GM12878 (cell line): ENCODE measurements around the gene SLC35A2. TPM values are rescaled to one million over a fixed set of nuclear protein-coding genes. Genes with fewer than 3 reads are reported as not detected.

ENCODE experiments used
- ASH2L ChIP-seq: fragments of 300-600, 200-600 bp; sonication (generic); IDR thresholded peaks from 2 replicates; pipeline ENCODE4 v1.6.1; 2017; ENCODE audit warnings: low read depth, mild to moderate bottlenecking, borderline replicate concordance
- ATF2 ChIP-seq: IDR thresholded peaks from 2 replicates; pipeline ENCODE4 v1.6.1; 2012; ENCODE audit warnings: low read length, inconsistent platforms
- BHLHE40 ChIP-seq, 2 experiments: fragments of 450-650 bp in 1 of 2; IDR thresholded peaks; 2 replicates each; pipeline ENCODE4 v1.6.1; 2011 to 2017; ENCODE audit warnings: low read depth in 2 of 2, borderline replicate concordance in 1 of 2, improper control_type of control experiment in 1 of 2, low read length in 1 of 2, mild to moderate bottlenecking in 1 of 2
- BMI1 ChIP-seq: fragments of 450-650 bp; IDR thresholded peaks from 2 replicates; pipeline ENCODE4 v1.6.1; 2016; ENCODE audit warnings: mild to moderate bottlenecking, moderate library complexity, borderline replicate concordance
- CHD1 ChIP-seq: IDR thresholded peaks from 2 replicates; pipeline ENCODE4 v1.6.1; 2012; ENCODE audit warnings: low read depth, low read length, improper control_type of control experiment
- CTCF ChIP-seq, 3 experiments: IDR thresholded peaks in 2 of 3; conservative IDR thresholded peaks in 1 of 3; 2 replicates each; pipeline ENCODE4 v1.5.1; 2011; ENCODE audit warnings: low read depth in 3 of 3, low read length in 3 of 3, mild to moderate bottlenecking in 3 of 3, control low read depth in 2 of 3, moderate library complexity in 2 of 3, inconsistent platforms in 1 of 3, mixed read lengths in 1 of 3; ENCODE audit not compliant: control insufficient read depth in 2 of 3, insufficient read depth in 1 of 3; ENCODE audit errors: extremely low read depth in 1 of 3
- EED ChIP-seq: sonication (generic); IDR thresholded peaks from 2 replicates; pipeline ENCODE4 v1.6.1; 2016; ENCODE audit warnings: antibody characterized with exemption, low read depth
- ETV6 ChIP-seq, 2 experiments: fragments of 450-650 bp in 1 of 2; IDR thresholded peaks in 1 of 2; conservative IDR thresholded peaks in 1 of 2; 2 replicates each; pipeline ENCODE4 v1.6.1; 2014; ENCODE audit warnings: antibody characterized with exemption in 1 of 2, borderline replicate concordance in 1 of 2, low read depth in 1 of 2, mild to moderate bottlenecking in 1 of 2, moderate library complexity in 1 of 2
- IKZF1 ChIP-seq: fragments of 450-650 bp; conservative IDR thresholded peaks from 2 replicates; pipeline ENCODE4 v1.6.1; 2017; ENCODE audit warnings: antibody characterized with exemption, mild to moderate bottlenecking
- MAX ChIP-seq: IDR thresholded peaks from 2 replicates; pipeline ENCODE4 v1.6.1; 2012; ENCODE audit warnings: low read depth, low read length, improper control_type of control experiment
- MEF2A ChIP-seq: IDR thresholded peaks from 2 replicates; pipeline ENCODE4 v1.6.1; 2011; ENCODE audit warnings: low read depth, mild to moderate bottlenecking, low read length, moderate library complexity; ENCODE audit not compliant: insufficient read depth
- MYB ChIP-seq: fragments of 150-350 bp; IDR thresholded peaks from 2 replicates; pipeline ENCODE4 v1.6.1; 2014; ENCODE audit warnings: mild to moderate bottlenecking, low read depth, low read length, borderline replicate concordance
- NFXL1 ChIP-seq: fragments of 450-650 bp; IDR thresholded peaks from 2 replicates; pipeline ENCODE4 v1.6.1; 2017; ENCODE audit warnings: antibody characterized with exemption, mild to moderate bottlenecking, borderline replicate concordance
- PBX3 ChIP-seq: IDR thresholded peaks from 2 replicates; pipeline ENCODE4 v1.6.1; 2011; ENCODE audit warnings: mild to moderate bottlenecking, low read depth, low read length, moderate library complexity; ENCODE audit not compliant: insufficient replicate concordance
- POU2F2 ChIP-seq: IDR thresholded peaks from 3 replicates; pipeline ENCODE4 v1.6.1; 2011; ENCODE audit warnings: low read depth, mild to moderate bottlenecking, low read length, borderline replicate concordance
- RAD51 ChIP-seq: fragments of 450-650 bp; IDR thresholded peaks from 2 replicates; pipeline ENCODE4 v1.6.1; 2016; ENCODE audit warnings: moderate library complexity, mild to moderate bottlenecking, inconsistent platforms
- RFX5 ChIP-seq: IDR thresholded peaks from 2 replicates; pipeline ENCODE4 v1.6.1; 2011; ENCODE audit warnings: low read depth, low read length, improper control_type of control experiment
- SMAD5 ChIP-seq: IDR thresholded peaks from 2 replicates; pipeline ENCODE4 v1.6.1; 2016; ENCODE audit warnings: antibody characterized with exemption, low read depth
- SPI1 ChIP-seq: IDR thresholded peaks from 2 replicates; pipeline ENCODE4 v1.6.1; 2011; ENCODE audit warnings: low read depth, mild to moderate bottlenecking, low read length, moderate library complexity, borderline replicate concordance; ENCODE audit not compliant: insufficient read depth
- SRF ChIP-seq, 2 experiments: IDR thresholded peaks; 2 replicates each; pipeline ENCODE4 v1.6.1; 2011; ENCODE audit warnings: low read depth in 2 of 2, low read length in 2 of 2, mild to moderate bottlenecking in 1 of 2, moderate library complexity in 1 of 2
- TCF7 ChIP-seq: IDR thresholded peaks from 2 replicates; pipeline ENCODE4 v1.6.1; 2014; ENCODE audit warnings: antibody characterized with exemption, borderline replicate concordance
- USF1 ChIP-seq: IDR thresholded peaks from 2 replicates; pipeline ENCODE4 v1.6.1; 2011; ENCODE audit warnings: borderline replicate concordance, low read depth, mild to moderate bottlenecking, moderate library complexity, mixed read lengths, low read length; ENCODE audit not compliant: insufficient read depth; ENCODE audit errors: extremely low read length
- ZNF384 ChIP-seq: IDR thresholded peaks from 2 replicates; pipeline ENCODE4 v1.6.1; 2012; ENCODE audit warnings: low read depth, mild to moderate bottlenecking, low read length, improper control_type of control experiment, borderline replicate concordance
- ZNF622 ChIP-seq: fragments of 450-650 bp; IDR thresholded peaks from 2 replicates; pipeline ENCODE4 v1.6.1; 2017; ENCODE audit warnings: mild to moderate bottlenecking, inconsistent platforms
- polyA plus RNA-seq, 11 experiments: library from polyadenylated mRNA; depleted of rRNA in 4 of 11; unstranded in 6 of 11; stranded (reverse) in 5 of 11; fragments of >200 nt; fragmentation: Nextera tagmentation in 4 of 11; fragmentation: Illumina TruSeq in 1 of 11; extraction: Ambion mirVana in 4 of 11; extraction: Trizol in 1 of 11; gene quantifications; 1 replicate in 1 of 11; 2 replicates in 10 of 11; pipeline versions ENCODE4 v1.2.1 to v1.2.3, GENCODE V29; 2011 to 2016; ENCODE audit warnings: inconsistent platforms in 2 of 11, missing spikeins in 2 of 11, low read depth in 1 of 11
- total RNA-seq, 4 experiments: library from RNA; depleted of rRNA in 3 of 4; stranded (reverse); fragments of >200 nt in 3 of 4; fragmentation: Illumina TruSeq in 1 of 4; extraction: Trizol in 1 of 4; gene quantifications; 2 replicates each; pipeline versions ENCODE4 v1.2.1 to v1.2.3, GENCODE V29; 2013 to 2021

The SLC35A2 gene
- total and polyA plus RNA-seq, 10 of the 15 experiments (the other 5 are each of a cell fraction or from before 2014, with no cell fraction given) = 2.1 to 27.4 (median 14.9) TPM

GRCh38 chrX:48945517-48946348 is 34.3 kb upstream of the SLC35A2 start (continued):
- no peak for TF ChIP-seq RFX5
- TF ChIP-seq USF1 = no peak
- TF ChIP-seq NFXL1 = no peak
- TF ChIP-seq CHD1 = no peak
- no peak for TF ChIP-seq MEF2A
- TF ChIP-seq RAD51 = no peak
- TF ChIP-seq MAX = no peak
- no peak for TF ChIP-seq EED
- TF ChIP-seq ZNF622 = no peak
- no peak for TF ChIP-seq SRF (IDR thresholded peaks at IDR 0.05; ENCODE audit: low read depth in 2 of 2, low read length in 2 of 2)
- no peak for TF ChIP-seq POU2F2
- no peak for TF ChIP-seq SMAD5
- TF ChIP-seq IKZF1 = peak; percentile 19; the same call in 1 of the 2 replicates
- TF ChIP-seq PBX3 = no peak
- no peak for TF ChIP-seq SPI1
- no peak for TF ChIP-seq ASH2L
- peak; percentile 88 to 93 (median 91) for TF ChIP-seq CTCF (IDR thresholded peaks at IDR 0.05 in 2 of 3, conservative IDR thresholded peaks at IDR 0.05 in 1 of 3; ENCODE audit: control insufficient read depth in 2 of 3, extremely low read depth in 1 of 3, insufficient read depth in 1 of 3, low read depth in 3 of 3, low read length in 3 of 3)
- no peak for TF ChIP-seq MYB
- TF ChIP-seq ETV6 (conservative IDR thresholded peaks at IDR 0.05 in 1 of 2, IDR thresholded peaks at IDR 0.05 in 1 of 2; ENCODE audit: borderline replicate concordance in 1 of 2, low read depth in 1 of 2) = no peak
- TF ChIP-seq TCF7 = no peak
- TF ChIP-seq BHLHE40 (IDR thresholded peaks at IDR 0.05; ENCODE audit: borderline replicate concordance in 1 of 2, low read depth in 2 of 2, low read length in 1 of 2) = no peak
- TF ChIP-seq ATF2 = no peak
- no peak for TF ChIP-seq ZNF384
- TF ChIP-seq BMI1 = no peak
